Gastrocnemius medialis (tissue), 4 donors: ENCODE results near the gene MAPK12. TPM values are rescaled to one million over a fixed set of nuclear protein-coding genes. Genes with fewer than 3 reads are reported as not detected.
A peak's percentile ranks its signal among the peaks of the same experiment; 100 is the strongest.

Experiments
- ATAC-seq, 2 donors: fragments of 150-250 bp; one replicate each; pipeline ENCODE4 v1.9.1; 2016
- DNase-seq, 2 donors: peaks; one replicate each; pipeline ENCODE4 v3.0.0-alpha.2; 2019
- H3K27ac ChIP-seq, 4 donors: fragments of 200-600 bp; sonication (generic); 1 replicate in 1 of 4; 2 replicates in 3 of 4; pipeline ENCODE4 v1.5.1; 2016 to 2018; ENCODE audit warnings: mild to moderate bottlenecking in 2 of 4, moderate library complexity in 1 of 4
- H3K27me3 ChIP-seq, 3 donors: fragments of 200-600 bp; sonication (generic) in 2 of 3; 1 replicate in 1 of 3; 2 replicates in 2 of 3; pipeline versions ENCODE4 v1.5.1 to v1.6.0; 2016 to 2019; ENCODE audit warnings: mild to moderate bottlenecking in 1 of 3, moderate library complexity in 1 of 3
- H3K36me3 ChIP-seq, 2 donors: fragments of 200-600 bp; sonication (generic) in 1 of 2; one replicate each; pipeline ENCODE4 v1.5.1; 2017 to 2018
- H3K4me1 ChIP-seq, 2 donors: fragments of 200-600 bp; sonication (generic) in 1 of 2; one replicate each; pipeline ENCODE4 v1.5.1; 2016 to 2017; ENCODE audit warnings: mild to moderate bottlenecking in 2 of 2
- H3K4me3 ChIP-seq, 4 donors: fragments of 200-600 bp; sonication (generic) in 3 of 4; 1 replicate in 1 of 4; 2 replicates in 3 of 4; pipeline ENCODE4 v1.5.1; 2016 to 2019; ENCODE audit warnings: mild to moderate bottlenecking in 2 of 4
- H3K9me3 ChIP-seq, 3 donors: fragments of 200-600 bp; sonication (generic) in 2 of 3; 1 replicate in 1 of 3; 2 replicates in 2 of 3; pipeline ENCODE4 v1.5.1; 2016 to 2019
- CTCF ChIP-seq, 5 experiments: fragments of 450-650 bp in 3 of 5; fragments of 200-600 bp in 2 of 5; sonication (generic) in 2 of 5; IDR thresholded peaks in 4 of 5; conservative IDR thresholded peaks in 1 of 5; 1 replicate in 4 of 5; 2 replicates in 1 of 5; pipeline ENCODE4 v1.5.1; 2016 to 2019; ENCODE audit warnings: antibody characterized with exemption in 5 of 5, mild to moderate bottlenecking in 3 of 5, moderate library complexity in 3 of 5
- POLR2A ChIP-seq, 2 donors: fragments of 450-650 bp; IDR thresholded peaks; one replicate each; pipeline ENCODE4 v1.6.1; 2017; ENCODE audit warnings: antibody characterized with exemption in 2 of 2, mild to moderate bottlenecking in 2 of 2, moderate library complexity in 2 of 2
- in situ Hi-C, 4 donors: fragments of 200-750 bp; cut with MboI; loops; one replicate each; pipeline versions ENCODE4 v1.15.0 to v1.8.0; 2017; ENCODE audit warnings: low sequenced_read_pairs in 4 of 4
- intact Hi-C: fragments of 100-400 bp; cut with DNase I; formaldehyde crosslinking; loops from one replicate; pipeline ENCODE4 v1.15.1; 2023; ENCODE audit warnings: low total_unique reads
- total RNA-seq, 4 donors: library from RNA; depleted of rRNA; stranded (reverse); fragments of >200 nt; gene quantifications; one replicate each; pipeline versions ENCODE4 v1.1.0 to v1.2.3, GENCODE V29; 2016

MAPK12 gene
- total RNA-seq, 4 donors from 2014 or later: 126 to 290 (median 219) TPM

- peaks cover 0 to 17% of the 10 kb centered on the region in 2 donors for H3K36me3 ChIP-seq
- H3K4me1 ChIP-seq: peaks cover 18 to 30% of the 10 kb centered on the region in 2 donors
- no peaks in the 10 kb centered on the region for H3K27me3 ChIP-seq
- in situ Hi-C loops (loop anchor here in 2 of 4 donors (10.0 kb wide), 2 partner anchors 74 to 84 kb away; partner anchors contain the start of gene DENND6B (in 1 of the 2)), intact Hi-C loops (loop anchor here (5.0 kb wide), 1 partner anchor 39 kb away; no protein-coding TSS in a partner anchor)
- peak within 1 kb of the TSS; percentile 59 to 68 (median 62) for H3K4me3 ChIP-seq
- DNase-seq (peak in 1 of 2 donors; percentile 43), ATAC-seq (peak; percentile 11 to 30)
- H3K9me3 ChIP-seq: no peaks in the 10 kb centered on the region
- H3K27ac ChIP-seq: peak within 1 kb of the TSS; percentile 62 to 97 (median 75)
- TF ChIP-seq CTCF (IDR thresholded peaks at IDR 0.05 in 4 of 5, conservative IDR thresholded peaks at IDR 0.05 in 1 of 5): no peak
- no peak for TF ChIP-seq POLR2A (IDR thresholded peaks at IDR 0.05)
Observed at GRCh38 chr22:50250555-50251476, 10.7 kb downstream of the MAPK12 start, which contains the start of gene HDAC10. HDAC10 (minus strand) TSS chr22:50251265; CDS start chr22:50251032, 233 bp downstream.

- Histone ChIP-seq H3K27me3 (no peaks in the 10 kb centered on the region), H3K36me3 (peaks cover 0 to 15% of the 10 kb centered on the region in 2 donors), H3K4me3 (peak overlapping the region in 3 of 4 donors; percentile 59 to 66 (median 59)), H3K4me1 (peaks cover 22 to 36% of the 10 kb centered on the region in 2 donors), H3K9me3 (no peaks in the 10 kb centered on the region), H3K27ac (peak overlapping the region; percentile 62 to 97 (median 75))
- peak in 1 of 2 donors; percentile 54 for DNase-seq
- intact Hi-C loops (loop anchor here (5.0 kb wide), 1 partner anchor 38 kb away; no protein-coding TSS in a partner anchor), in situ Hi-C loops (loop anchor here in 2 of 4 donors (10.0 kb wide), 2 partner anchors 75 to 85 kb away; partner anchors contain the start of gene DENND6B (in 1 of the 2))
- no peak for ATAC-seq
- TF ChIP-seq CTCF (IDR thresholded peaks at IDR 0.05 in 4 of 5, conservative IDR thresholded peaks at IDR 0.05 in 1 of 5): no peak
- no peak for TF ChIP-seq POLR2A (IDR thresholded peaks at IDR 0.05)
Observed at GRCh38 chr22:50250249-50250554, 11.3 kb downstream of the MAPK12 start.

GRCh38 chr22:50249341-50250248 is 11.9 kb downstream of the MAPK12 start:
- H3K4me1 ChIP-seq: peaks cover 22 to 37% of the 10 kb centered on the region in 2 donors
- no peaks in the 10 kb centered on the region for H3K27me3 ChIP-seq
- H3K9me3 ChIP-seq: no peaks in the 10 kb centered on the region
- peak overlapping the region in 3 of 4 donors; percentile 30 to 97 (median 62) for H3K27ac ChIP-seq
- intact Hi-C loops (loop anchor here (5.0 kb wide), 1 partner anchor 37 kb away; no protein-coding TSS in a partner anchor), in situ Hi-C loops (loop anchor here in 2 of 4 donors (10.0 kb wide), 2 partner anchors 75 to 85 kb away; partner anchors contain the start of gene DENND6B (in 1 of the 2))
- ATAC-seq: no peak
- H3K4me3 ChIP-seq: no peak overlapping the region
- peaks cover 0 to 12% of the 10 kb centered on the region in 2 donors for H3K36me3 ChIP-seq
- no peak for DNase-seq
- TF ChIP-seq CTCF (IDR thresholded peaks at IDR 0.05 in 4 of 5, conservative IDR thresholded peaks at IDR 0.05 in 1 of 5): no peak
- TF ChIP-seq POLR2A (IDR thresholded peaks at IDR 0.05): no peak
